K562 (cell line): Measurements from ENCODE around the gene ATP5ME. TPM values are rescaled to one million over a fixed set of nuclear protein-coding genes. Genes with fewer than 3 reads are reported as not detected.

Source experiments
- CAMTA2 ChIP-seq: fragments of 250-450 bp; sonication (Bioruptor Pico); conservative IDR thresholded peaks from 2 replicates; pipeline ENCODE4 v1.5.1; 2022
- CHD1 ChIP-seq: fragments of 200-600 bp; sonication (generic); IDR thresholded peaks from one replicate; pipeline ENCODE4 v1.6.1; 2012; ENCODE audit warnings: mild to moderate bottlenecking, moderate library complexity, low read length, inconsistent platforms
- ETV6 ChIP-seq, 3 experiments: fragments of 150-350 bp in 1 of 3; sonication (generic) in 1 of 3; formaldehyde crosslinking in 1 of 3; IDR thresholded peaks; 2 replicates each; pipeline versions ENCODE4 v1.6.1 to v1.8.0; 2014 to 2022; ENCODE audit warnings: borderline replicate concordance in 2 of 3, low read depth in 2 of 3, antibody characterized with exemption in 1 of 3, low read length in 1 of 3, mild to moderate bottlenecking in 1 of 3, missing genetic modification reagents in 1 of 3
- HEY1 ChIP-seq: fragments of 250-450 bp; sonication (Bioruptor Pico); IDR thresholded peaks from 2 replicates; pipeline ENCODE4 v1.5.0; 2020; ENCODE audit warnings: mild to moderate bottlenecking, moderate library complexity, borderline replicate concordance
- MBD2 ChIP-seq: sonication (generic); IDR thresholded peaks from 2 replicates; pipeline ENCODE4 v1.6.1; 2016; ENCODE audit warnings: low read depth, borderline replicate concordance
- NUFIP1 ChIP-seq: fragments of 450-650 bp; IDR thresholded peaks from 2 replicates; pipeline ENCODE4 v1.6.1; 2018; ENCODE audit not compliant: partially characterized antibody
- TGIF2 ChIP-seq: sonication (generic); formaldehyde crosslinking; IDR thresholded peaks from 2 replicates; pipeline ENCODE4 v1.8.1; 2022; ENCODE audit warnings: mild to moderate bottlenecking, missing genetic modification reagents, moderate library complexity
- U2AF1 ChIP-seq: fragments of 200-400 bp; formaldehyde crosslinking; optimal IDR thresholded peaks from 2 replicates; pipeline ENCODE3; 2017; ENCODE audit warnings: mild to moderate bottlenecking, low read depth, low read length, moderate library complexity
- ZNF518B ChIP-seq: fragments of 250-450 bp; sonication (Bioruptor Pico); IDR thresholded peaks from 2 replicates; pipeline ENCODE4 v1.5.0; 2021; ENCODE audit warnings: mild to moderate bottlenecking, moderate library complexity
- ZZZ3 ChIP-seq: fragments of 450-650 bp; IDR thresholded peaks from 2 replicates; pipeline ENCODE4 v1.6.1; 2016; ENCODE audit warnings: antibody characterized with exemption, mild to moderate bottlenecking, moderate library complexity
- polyA plus RNA-seq, 8 experiments: library from polyadenylated mRNA; depleted of rRNA in 4 of 8; stranded (reverse) in 5 of 8; unstranded in 3 of 8; fragments of >200 nt; fragmentation: Nextera tagmentation in 2 of 8; fragmentation: Illumina TruSeq in 1 of 8; extraction: Ambion mirVana in 2 of 8; extraction: Trizol in 1 of 8; gene quantifications; 2 replicates each; pipeline versions ENCODE4 v1.2.1 to v1.2.3, GENCODE V29; 2011 to 2014; ENCODE audit warnings: inconsistent platforms in 1 of 8, missing spikeins in 1 of 8
- total RNA-seq, 7 experiments: library from RNA; depleted of rRNA in 6 of 7; stranded (reverse); fragments of >200 nt in 6 of 7; fragmentation: Illumina TruSeq in 2 of 7; extraction: Trizol in 2 of 7; gene quantifications; 2 replicates each; pipeline versions ENCODE4 v1.2.1 to v1.2.3, GENCODE V29; 2011 to 2021; ENCODE audit warnings: low replicate concordance in 1 of 7
- TF ChIP-seq, protein P1 (sequence below): fragments of 250-450 bp; sonication (Bioruptor Pico); IDR thresholded peaks from 2 replicates; pipeline ENCODE4 v1.9.0; 2021; ENCODE audit warnings: mild to moderate bottlenecking, inconsistent platforms
- TF ChIP-seq, protein P2 (sequence below): fragments of 450-650 bp; formaldehyde crosslinking; conservative IDR thresholded peaks from 2 replicates; pipeline ENCODE4 v1.4.0; 2022; ENCODE audit warnings: mild to moderate bottlenecking, missing genetic modification characterization
- TF ChIP-seq, protein P3 (sequence below): fragments of 250-450 bp; sonication (Bioruptor Pico); IDR thresholded peaks from 2 replicates; pipeline ENCODE4 v1.5.0; 2021
- TF ChIP-seq, protein P4 (sequence below): fragments of 200-800 bp; sonication (Bioruptor generic); IDR thresholded peaks from 2 replicates; pipeline ENCODE4 v1.6.1; 2017; ENCODE audit warnings: missing genetic modification characterization, missing compliant biosample characterization

Gene ATP5ME
- total and polyA plus RNA-seq, 9 of the 15 experiments (the other 6 are each of a cell fraction or from before 2014, with no cell fraction given), result 509 to 2,480 (median 887) TPM

- TF ChIP-seq ZNF518B (CRISPR knock-in tag) (no peak), ETV6 (IDR thresholded peaks at IDR 0.05; ENCODE audit: borderline replicate concordance in 1 of 2, low read depth in 2 of 2, low read length in 1 of 2) (no peak), ETV6 (CRISPR knock-in tag; IDR thresholded peaks at IDR 0.05; ENCODE audit: borderline replicate concordance) (no peak; the same call in 1 of the 2 replicates), U2AF1 (no peak), CHD1 (no peak), MBD2 (no peak), NUFIP1 (no peak), HEY1 (CRISPR knock-in tag) (no peak), TGIF2 (no peak), CAMTA2 (CRISPR knock-in tag) (no peak), ZZZ3 (no peak)
- TF ChIP-seq, protein P1, sequence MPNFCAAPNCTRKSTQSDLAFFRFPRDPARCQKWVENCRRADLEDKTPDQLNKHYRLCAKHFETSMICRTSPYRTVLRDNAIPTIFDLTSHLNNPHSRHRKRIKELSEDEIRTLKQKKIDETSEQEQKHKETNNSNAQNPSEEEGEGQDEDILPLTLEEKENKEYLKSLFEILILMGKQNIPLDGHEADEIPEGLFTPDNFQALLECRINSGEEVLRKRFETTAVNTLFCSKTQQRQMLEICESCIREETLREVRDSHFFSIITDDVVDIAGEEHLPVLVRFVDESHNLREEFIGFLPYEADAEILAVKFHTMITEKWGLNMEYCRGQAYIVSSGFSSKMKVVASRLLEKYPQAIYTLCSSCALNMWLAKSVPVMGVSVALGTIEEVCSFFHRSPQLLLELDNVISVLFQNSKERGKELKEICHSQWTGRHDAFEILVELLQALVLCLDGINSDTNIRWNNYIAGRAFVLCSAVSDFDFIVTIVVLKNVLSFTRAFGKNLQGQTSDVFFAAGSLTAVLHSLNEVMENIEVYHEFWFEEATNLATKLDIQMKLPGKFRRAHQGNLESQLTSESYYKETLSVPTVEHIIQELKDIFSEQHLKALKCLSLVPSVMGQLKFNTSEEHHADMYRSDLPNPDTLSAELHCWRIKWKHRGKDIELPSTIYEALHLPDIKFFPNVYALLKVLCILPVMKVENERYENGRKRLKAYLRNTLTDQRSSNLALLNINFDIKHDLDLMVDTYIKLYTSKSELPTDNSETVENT (CRISPR knock-in tag), result no peak
- TF ChIP-seq, protein P2, sequence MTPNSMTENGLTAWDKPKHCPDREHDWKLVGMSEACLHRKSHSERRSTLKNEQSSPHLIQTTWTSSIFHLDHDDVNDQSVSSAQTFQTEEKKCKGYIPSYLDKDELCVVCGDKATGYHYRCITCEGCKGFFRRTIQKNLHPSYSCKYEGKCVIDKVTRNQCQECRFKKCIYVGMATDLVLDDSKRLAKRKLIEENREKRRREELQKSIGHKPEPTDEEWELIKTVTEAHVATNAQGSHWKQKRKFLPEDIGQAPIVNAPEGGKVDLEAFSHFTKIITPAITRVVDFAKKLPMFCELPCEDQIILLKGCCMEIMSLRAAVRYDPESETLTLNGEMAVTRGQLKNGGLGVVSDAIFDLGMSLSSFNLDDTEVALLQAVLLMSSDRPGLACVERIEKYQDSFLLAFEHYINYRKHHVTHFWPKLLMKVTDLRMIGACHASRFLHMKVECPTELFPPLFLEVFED, result no peak
- TF ChIP-seq, protein P3, sequence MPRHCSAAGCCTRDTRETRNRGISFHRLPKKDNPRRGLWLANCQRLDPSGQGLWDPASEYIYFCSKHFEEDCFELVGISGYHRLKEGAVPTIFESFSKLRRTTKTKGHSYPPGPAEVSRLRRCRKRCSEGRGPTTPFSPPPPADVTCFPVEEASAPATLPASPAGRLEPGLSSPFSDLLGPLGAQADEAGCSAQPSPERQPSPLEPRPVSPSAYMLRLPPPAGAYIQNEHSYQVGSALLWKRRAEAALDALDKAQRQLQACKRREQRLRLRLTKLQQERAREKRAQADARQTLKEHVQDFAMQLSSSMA, result no peak
- TF ChIP-seq, protein P4, sequence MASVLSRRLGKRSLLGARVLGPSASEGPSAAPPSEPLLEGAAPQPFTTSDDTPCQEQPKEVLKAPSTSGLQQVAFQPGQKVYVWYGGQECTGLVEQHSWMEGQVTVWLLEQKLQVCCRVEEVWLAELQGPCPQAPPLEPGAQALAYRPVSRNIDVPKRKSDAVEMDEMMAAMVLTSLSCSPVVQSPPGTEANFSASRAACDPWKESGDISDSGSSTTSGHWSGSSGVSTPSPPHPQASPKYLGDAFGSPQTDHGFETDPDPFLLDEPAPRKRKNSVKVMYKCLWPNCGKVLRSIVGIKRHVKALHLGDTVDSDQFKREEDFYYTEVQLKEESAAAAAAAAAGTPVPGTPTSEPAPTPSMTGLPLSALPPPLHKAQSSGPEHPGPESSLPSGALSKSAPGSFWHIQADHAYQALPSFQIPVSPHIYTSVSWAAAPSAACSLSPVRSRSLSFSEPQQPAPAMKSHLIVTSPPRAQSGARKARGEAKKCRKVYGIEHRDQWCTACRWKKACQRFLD (CRISPR knock-in tag), result 0 out of 2 replicates have a peak, but pooled peaks have one; percentile 57
These were observed 13.2 kb upstream of the ATP5ME start (continued) for GRCh38 chr4:687048-687970.
